Glomerular visceral epithelial cell (primary cell): ENCODE data around the gene LSS.
"Not testable (repeated sequence)": the region's sequence is repeated elsewhere in the genome, so short reads cannot be mapped to it uniquely, and the experiment has no call there.

Experiments used
- DNase-seq: peaks from one replicate; pipeline ENCODE4 v3.0.0-alpha.2; 2016; ENCODE audit errors: extremely low spot score

LSS gene

GRCh38 chr21:46170436-46171193 is 58.0 kb downstream of the LSS start:
- DNase-seq: not testable (repeated sequence)

GRCh38 chr21:46168659-46169386 is 59.8 kb downstream of the LSS start:
- DNase-seq: no peak

- DNase-seq: no peak
Observed at GRCh38 chr21:46168238-46168637, 60.3 kb downstream of the LSS start.

- DNase-seq: no peak
Observed at GRCh38 chr21:46165098-46165497, 63.5 kb downstream of the LSS start.

GRCh38 chr21:46163380-46163779 is 65.2 kb downstream of the LSS start:
- no peak for DNase-seq

GRCh38 chr21:46161633-46162592 is 66.7 kb downstream of the LSS start:
- DNase-seq: no peak

GRCh38 chr21:46160907-46161632 is 67.5 kb downstream of the LSS start:
- DNase-seq: no peak

GRCh38 chr21:46160657-46160906 is 68.0 kb downstream of the LSS start:
- no peak for DNase-seq

- DNase-seq: no peak
Observed at GRCh38 chr21:46159841-46160656, 68.5 kb downstream of the LSS start.

GRCh38 chr21:46159390-46159789 is 69.2 kb downstream of the LSS start:
- DNase-seq: no peak

GRCh38 chr21:46158666-46159300 is 69.8 kb downstream of the LSS start:
- no peak for DNase-seq

GRCh38 chr21:46157987-46158451 is 70.6 kb downstream of the LSS start:
- DNase-seq: no peak

GRCh38 chr21:46157396-46157986 is 71.1 kb downstream of the LSS start:
- no peak for DNase-seq

- DNase-seq: no peak
Observed at GRCh38 chr21:46156678-46157077, 71.9 kb downstream of the LSS start.

GRCh38 chr21:46156378-46156645 is 72.3 kb downstream of the LSS start:
- no peak for DNase-seq

GRCh38 chr21:46155514-46156377 is 72.8 kb downstream of the LSS start, which contains the start of gene FTCD:
Gene FTCD, minus strand, starts transcription at chr21:46155579. Its CDS starts 56 bp downstream, at chr21:46155523.
- no peak for DNase-seq

GRCh38 chr21:46154955-46155513 is 73.5 kb downstream of the LSS start:
- DNase-seq: no peak

GRCh38 chr21:46154155-46154954 is 74.2 kb downstream of the LSS start:
- no peak for DNase-seq
